Activated CD4-positive, CD25-positive, alpha-beta regulatory T cell treated with anti-CD3 and anti-CD28 coated beads, Interleukin-2, amount 50 U/mL, for 24 hours (primary cell): ENCODE results near the gene POLR1C.
A peak's percentile ranks its signal among the peaks of the same experiment; 100 is the strongest.
"Not testable (repeated sequence)": the region's sequence is repeated elsewhere in the genome, so short reads cannot be mapped to it uniquely, and the experiment has no call there.

ENCODE experiments used
- ATAC-seq, 2 donors: fragments of 150-1000 bp; cut with Tn5 transposase; one replicate each; pipeline ENCODE4 v1.10.0; 2021; ENCODE audit warnings: mild to moderate bottlenecking in 1 of 2, moderate library complexity in 1 of 2

POLR1C gene

GRCh38 chr6:43493833-43494232 lies 23.1 kb upstream of the POLR1C start:
- no peak for ATAC-seq

- no peak for ATAC-seq
Measured at GRCh38 chr6:43494321-43494720, 22.6 kb upstream of the POLR1C start.

- no peak for ATAC-seq
Measured at GRCh38 chr6:43494766-43495165, 22.1 kb upstream of the POLR1C start.

- ATAC-seq, result no peak
Measured at GRCh38 chr6:43495409-43495941, 21.4 kb upstream of the POLR1C start.

- ATAC-seq, result no peak
Measured at GRCh38 chr6:43496370-43497128, 20.3 kb upstream of the POLR1C start.

GRCh38 chr6:43497129-43497396 lies 19.8 kb upstream of the POLR1C start:
- no peak for ATAC-seq

- ATAC-seq, result no peak
Measured at GRCh38 chr6:43497689-43498088, 19.2 kb upstream of the POLR1C start.

- not testable (repeated sequence) for ATAC-seq
Measured at GRCh38 chr6:43498291-43498690, 18.6 kb upstream of the POLR1C start.

GRCh38 chr6:43499028-43499815 lies 17.7 kb upstream of the POLR1C start:
- no peak for ATAC-seq

- no peak for ATAC-seq
Measured at GRCh38 chr6:43500921-43501320, 16.0 kb upstream of the POLR1C start.

GRCh38 chr6:43502666-43503065 lies 14.2 kb upstream of the POLR1C start:
- ATAC-seq, result no peak

GRCh38 chr6:43503443-43503842 lies 13.4 kb upstream of the POLR1C start:
- ATAC-seq, result no peak

GRCh38 chr6:43504756-43505593 lies 11.9 kb upstream of the POLR1C start:
- no peak for ATAC-seq

GRCh38 chr6:43505718-43506117 lies 11.2 kb upstream of the POLR1C start:
- no peak for ATAC-seq

GRCh38 chr6:43506171-43506570 lies 10.7 kb upstream of the POLR1C start:
- no peak for ATAC-seq

GRCh38 chr6:43506667-43507471 lies 10.0 kb upstream of the POLR1C start:
- peak; percentile 65 to 72 for ATAC-seq

- no peak for ATAC-seq
Measured at GRCh38 chr6:43508481-43509141, 8.3 kb upstream of the POLR1C start.

- ATAC-seq, result peak in 1 of 2 donors; percentile 3
Measured at GRCh38 chr6:43509142-43509983, 7.5 kb upstream of the POLR1C start.

GRCh38 chr6:43509984-43510826 lies 6.7 kb upstream of the POLR1C start, which contains the start of gene LRRC73:
Gene LRRC73 (minus strand): TSS chr6:43510346. CDS start chr6:43509785, 561 bp downstream.
- ATAC-seq, result peak; percentile 79 to 82

GRCh38 chr6:43510827-43511163 lies 6.1 kb upstream of the POLR1C start:
- ATAC-seq, result no peak
